ENCODE results near the gene PMEL.

DNA sequence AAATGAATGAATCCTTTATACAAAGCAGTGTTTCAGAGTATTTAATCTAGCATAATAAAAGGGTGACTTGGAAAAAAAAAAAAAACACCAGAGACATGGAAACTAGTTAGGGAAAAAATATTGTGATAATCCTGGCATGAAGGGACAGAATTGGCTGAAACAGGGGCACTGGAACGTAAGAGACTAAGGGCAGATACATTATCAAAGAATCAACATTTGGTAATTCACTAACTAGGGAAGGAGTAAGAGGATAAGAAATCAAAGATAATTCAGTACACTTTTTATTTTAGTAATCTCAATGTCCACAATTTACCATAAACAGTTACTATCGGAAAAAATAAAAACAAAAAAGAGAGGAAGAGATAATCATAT lies 56.3 kb downstream of the PMEL start:
- TF ChIP-seq ZNF79 (CRISPR knock-in tag; IDR thresholded peaks at IDR 0.05; ENCODE audit: low read depth) (no peak), ZNF274 (IDR thresholded peaks at IDR 0.05; ENCODE audit: borderline replicate concordance, low read depth, low read length) (no peak), HDAC6 (IDR thresholded peaks at IDR 0.05; ENCODE audit: low read depth, low read length) (no peak), RAD21 (CRISPR knock-in tag; conservative IDR thresholded peaks at IDR 0.05 in 1 of 2, IDR thresholded peaks at IDR 0.05 in 1 of 2) (no peak), POLR2AphosphoS5 (IDR thresholded peaks at IDR 0.05; ENCODE audit: control insufficient read depth, insufficient read depth, low read depth, low read length) (no peak), FIP1L1 (IDR thresholded peaks at IDR 0.05; ENCODE audit: low read depth, low read length, poor library complexity, severe bottlenecking) (no peak), KLF16 (IDR thresholded peaks at IDR 0.05) (no peak), TRIM28 (IDR thresholded peaks at IDR 0.05) (no peak), TCF3 (CRISPR knock-in tag; IDR thresholded peaks at IDR 0.05) (no peak), HDAC8 (tag; IDR thresholded peaks at IDR 0.05) (no peak)
- TF ChIP-seq, protein P1, sequence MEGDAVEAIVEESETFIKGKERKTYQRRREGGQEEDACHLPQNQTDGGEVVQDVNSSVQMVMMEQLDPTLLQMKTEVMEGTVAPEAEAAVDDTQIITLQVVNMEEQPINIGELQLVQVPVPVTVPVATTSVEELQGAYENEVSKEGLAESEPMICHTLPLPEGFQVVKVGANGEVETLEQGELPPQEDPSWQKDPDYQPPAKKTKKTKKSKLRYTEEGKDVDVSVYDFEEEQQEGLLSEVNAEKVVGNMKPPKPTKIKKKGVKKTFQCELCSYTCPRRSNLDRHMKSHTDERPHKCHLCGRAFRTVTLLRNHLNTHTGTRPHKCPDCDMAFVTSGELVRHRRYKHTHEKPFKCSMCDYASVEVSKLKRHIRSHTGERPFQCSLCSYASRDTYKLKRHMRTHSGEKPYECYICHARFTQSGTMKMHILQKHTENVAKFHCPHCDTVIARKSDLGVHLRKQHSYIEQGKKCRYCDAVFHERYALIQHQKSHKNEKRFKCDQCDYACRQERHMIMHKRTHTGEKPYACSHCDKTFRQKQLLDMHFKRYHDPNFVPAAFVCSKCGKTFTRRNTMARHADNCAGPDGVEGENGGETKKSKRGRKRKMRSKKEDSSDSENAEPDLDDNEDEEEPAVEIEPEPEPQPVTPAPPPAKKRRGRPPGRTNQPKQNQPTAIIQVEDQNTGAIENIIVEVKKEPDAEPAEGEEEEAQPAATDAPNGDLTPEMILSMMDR (IDR thresholded peaks at IDR 0.05 in 2 of 3, conservative IDR thresholded peaks at IDR 0.05 in 1 of 3; ENCODE audit: insufficient read depth in 2 of 3, low read depth in 1 of 3, low read length in 3 of 3), result no peak
- TF ChIP-seq, protein P2, sequence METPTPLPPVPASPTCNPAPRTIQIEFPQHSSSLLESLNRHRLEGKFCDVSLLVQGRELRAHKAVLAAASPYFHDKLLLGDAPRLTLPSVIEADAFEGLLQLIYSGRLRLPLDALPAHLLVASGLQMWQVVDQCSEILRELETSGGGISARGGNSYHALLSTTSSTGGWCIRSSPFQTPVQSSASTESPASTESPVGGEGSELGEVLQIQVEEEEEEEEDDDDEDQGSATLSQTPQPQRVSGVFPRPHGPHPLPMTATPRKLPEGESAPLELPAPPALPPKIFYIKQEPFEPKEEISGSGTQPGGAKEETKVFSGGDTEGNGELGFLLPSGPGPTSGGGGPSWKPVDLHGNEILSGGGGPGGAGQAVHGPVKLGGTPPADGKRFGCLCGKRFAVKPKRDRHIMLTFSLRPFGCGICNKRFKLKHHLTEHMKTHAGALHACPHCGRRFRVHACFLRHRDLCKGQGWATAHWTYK (CRISPR knock-in tag; IDR thresholded peaks at IDR 0.05), result no peak
